HepG2 (cell line): ENCODE data around the gene NSMCE4A. TPM values are rescaled to one million over a fixed set of nuclear protein-coding genes. Genes with fewer than 3 reads are reported as not detected.
A peak's percentile ranks its signal among the peaks of the same experiment; 100 is the strongest.

Experiments
- HNF1B ChIP-seq: sonication (generic); formaldehyde crosslinking; IDR thresholded peaks from 2 replicates; pipeline ENCODE4 v1.5.1; 2020; ENCODE audit warnings: mild to moderate bottlenecking, moderate library complexity, missing genetic modification reagents
- IRF9 ChIP-seq: sonication (generic); formaldehyde crosslinking; IDR thresholded peaks from 2 replicates; pipeline ENCODE4 v1.8.0; 2022; ENCODE audit warnings: missing genetic modification reagents, mild to moderate bottlenecking, borderline replicate concordance
- SRSF4 ChIP-seq: fragments of 200-400 bp; formaldehyde crosslinking; IDR thresholded peaks from one replicate; pipeline ENCODE4 v1.6.1; 2018; ENCODE audit warnings: mild to moderate bottlenecking, low read depth, low read length, moderate library complexity; ENCODE audit not compliant: poor library complexity, severe bottlenecking
- ZMYM4 ChIP-seq: sonication (generic); formaldehyde crosslinking; IDR thresholded peaks from 2 replicates; pipeline ENCODE4 v1.8.1; 2023; ENCODE audit warnings: mild to moderate bottlenecking, missing genetic modification reagents
- ZNF136 ChIP-seq: sonication (generic); formaldehyde crosslinking; IDR thresholded peaks from 2 replicates; pipeline ENCODE4 v1.8.1; 2022; ENCODE audit warnings: low read depth, mild to moderate bottlenecking, moderate library complexity, missing genetic modification reagents
- ZNF318 ChIP-seq: sonication (generic); formaldehyde crosslinking; IDR thresholded peaks from 2 replicates; pipeline ENCODE4 v1.4.0; 2020; ENCODE audit warnings: mild to moderate bottlenecking, missing genetic modification reagents
- ZNF460 ChIP-seq: sonication (generic); formaldehyde crosslinking; IDR thresholded peaks from 2 replicates; pipeline ENCODE4 v1.5.1; 2020; ENCODE audit warnings: missing genetic modification reagents, mild to moderate bottlenecking, borderline replicate concordance
- ZNF543 ChIP-seq: sonication (generic); formaldehyde crosslinking; IDR thresholded peaks from 2 replicates; pipeline ENCODE4 v1.4.0; 2020; ENCODE audit warnings: mild to moderate bottlenecking, missing genetic modification reagents
- polyA plus RNA-seq, 8 experiments: library from polyadenylated mRNA; depleted of rRNA in 3 of 8; stranded (reverse) in 7 of 8; unstranded in 1 of 8; fragments of >200 nt; fragmentation: Illumina TruSeq in 4 of 8; extraction: Trizol in 4 of 8; gene quantifications; 2 replicates each; pipeline versions ENCODE4 v1.2.1 to v1.2.3, GENCODE V29; 2011 to 2016; ENCODE audit warnings: low read depth in 4 of 8, missing spikeins in 1 of 8, mixed read lengths in 1 of 8; ENCODE audit not compliant: insufficient read depth in 1 of 8
- total RNA-seq, 5 experiments: library from RNA; depleted of rRNA; stranded (reverse); fragments of >200 nt; fragmentation: Illumina TruSeq; extraction: Trizol; gene quantifications; 2 replicates each; pipeline ENCODE4 v1.2.3, GENCODE V29; 2016; ENCODE audit warnings: low read depth in 1 of 5

NSMCE4A gene
- total and polyA plus RNA-seq, 2 of the 13 experiments (the other 11 are each of a cell fraction or from before 2014, with no cell fraction given) = 61.1 to 91.6 TPM

- TF ChIP-seq ZNF318 (CRISPR knock-in tag) = no peak
- no peak for TF ChIP-seq ZNF460 (CRISPR knock-in tag)
- TF ChIP-seq HNF1B (CRISPR knock-in tag) = 0 out of 2 replicates have a peak, but pooled peaks have one; percentile 13
- TF ChIP-seq ZNF136 = no peak
- TF ChIP-seq SRSF4 = no peak
- no peak for TF ChIP-seq IRF9 (CRISPR knock-in tag)
- TF ChIP-seq ZMYM4 (CRISPR knock-in tag) = peak; percentile 61
- TF ChIP-seq ZNF543 (CRISPR knock-in tag) = no peak
Observed at GRCh38 chr10:121988361-121989324, 13.6 kb upstream of the NSMCE4A start, which contains the start of gene TACC2 (continued).
